Activated CD8-positive, alpha-beta memory T cell treated with anti-CD3 and anti-CD28 coated beads for 36 hours (primary cell): Measurements from ENCODE around the gene CTNNA3. TPM values are rescaled to one million over a fixed set of nuclear protein-coding genes. Genes with fewer than 3 reads are reported as not detected.
"Not testable (repeated sequence)": the region's sequence is repeated elsewhere in the genome, so short reads cannot be mapped to it uniquely, and the experiment has no call there.

ENCODE experiments used
- CTCF ChIA-PET: fragments of 350-600 bp; sonication (Branson Sonifier 250); formaldehyde crosslinking; loops from one replicate; lab custom pipeline; 2021; ENCODE audit warnings: antibody characterized with exemption; lab: Charles Lee
- POLR2A ChIA-PET: fragments of 350-600 bp; sonication (Branson Sonifier 250); formaldehyde crosslinking; loops from one replicate; lab custom pipeline; 2021; ENCODE audit warnings: antibody characterized with exemption; lab: Charles Lee
- total RNA-seq, 2 experiments: library from RNA; stranded (reverse); gene quantifications; one replicate each; pipeline ENCODE4 v1.2.3, GENCODE V29; 2021

The CTNNA3 gene
- total RNA-seq, 2 experiments from 2014 or later: not detected

GRCh38 chr10:67284589-67284988 lies 411.4 kb downstream of the CTNNA3 start:
- ChIA-PET CTCF (no interaction called here), POLR2A (no interaction called here)

DNA sequence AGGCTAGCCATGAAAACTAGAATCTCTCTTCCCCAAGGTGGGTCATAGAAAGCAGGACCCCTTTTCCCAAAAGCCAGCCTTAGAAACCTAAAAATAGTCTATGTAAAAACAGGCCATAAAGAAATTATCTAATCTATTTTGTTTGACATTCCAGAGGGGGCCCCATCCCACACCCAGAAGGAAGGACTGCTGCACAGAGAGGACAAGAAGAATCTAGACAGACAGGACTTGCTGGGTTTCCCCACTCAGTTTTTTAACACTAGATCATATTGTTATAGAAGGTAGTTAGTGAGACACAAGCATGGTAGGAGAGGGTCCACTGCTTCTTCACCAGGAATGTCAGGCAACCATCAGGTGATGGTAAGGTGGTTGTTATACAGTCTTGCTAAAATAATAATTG lies 413.1 kb downstream of the CTNNA3 start:
- ChIA-PET POLR2A (no interaction called here), CTCF (no interaction called here)

- POLR2A ChIA-PET: no interaction called here
Measured at GRCh38 chr10:67280405-67280804, 415.6 kb downstream of the CTNNA3 start.

DNA sequence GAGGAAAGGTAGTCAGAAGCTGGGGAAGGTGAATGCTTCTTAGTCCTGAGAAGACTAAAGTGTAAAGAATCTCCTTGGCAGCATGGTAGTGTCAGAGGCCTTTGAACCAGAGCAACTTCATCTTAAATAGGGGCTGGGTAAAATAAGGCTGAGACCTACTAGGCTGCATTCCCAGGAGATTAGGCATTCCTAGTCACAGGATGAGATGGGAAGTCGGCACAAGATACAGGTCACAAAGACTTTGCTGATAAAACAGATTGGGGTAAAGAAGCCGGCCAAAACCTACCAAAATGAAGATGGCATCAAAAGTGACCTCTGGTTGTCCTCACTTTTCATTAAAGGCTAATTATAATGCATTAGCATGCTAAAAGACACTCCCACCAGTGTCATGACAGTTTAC lies 418.6 kb downstream of the CTNNA3 start:
- ChIA-PET POLR2A (no interaction called here), CTCF (no interaction called here)

More at GRCh38 chr10:67280405-67280804, 415.6 kb downstream of the CTNNA3 start:
- CTCF ChIA-PET: interaction anchor here (0.6 kb wide), 1 partner anchor 94 kb away, joined by 3 read pairs; no protein-coding TSS in a partner anchor

DNA sequence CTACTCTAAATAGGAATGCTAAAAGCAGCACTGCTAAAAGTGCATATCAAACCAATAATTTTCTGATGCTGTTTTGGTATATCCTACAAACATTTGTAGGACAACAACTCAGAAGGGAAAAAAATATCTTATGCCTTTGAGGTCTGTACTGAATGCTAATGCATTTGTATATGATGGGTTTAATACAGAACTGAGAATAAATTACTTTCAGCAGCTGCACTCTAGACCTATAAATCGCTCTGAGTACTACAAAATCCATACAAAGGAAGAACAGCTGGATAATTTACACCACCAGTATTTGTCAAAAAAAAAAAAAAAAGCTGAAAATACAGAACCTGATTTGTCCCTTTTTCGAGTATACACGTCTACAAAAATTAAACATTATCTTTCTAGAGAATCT lies 426.2 kb downstream of the CTNNA3 start:
- ChIA-PET CTCF (no interaction called here), POLR2A (no interaction called here)

DNA sequence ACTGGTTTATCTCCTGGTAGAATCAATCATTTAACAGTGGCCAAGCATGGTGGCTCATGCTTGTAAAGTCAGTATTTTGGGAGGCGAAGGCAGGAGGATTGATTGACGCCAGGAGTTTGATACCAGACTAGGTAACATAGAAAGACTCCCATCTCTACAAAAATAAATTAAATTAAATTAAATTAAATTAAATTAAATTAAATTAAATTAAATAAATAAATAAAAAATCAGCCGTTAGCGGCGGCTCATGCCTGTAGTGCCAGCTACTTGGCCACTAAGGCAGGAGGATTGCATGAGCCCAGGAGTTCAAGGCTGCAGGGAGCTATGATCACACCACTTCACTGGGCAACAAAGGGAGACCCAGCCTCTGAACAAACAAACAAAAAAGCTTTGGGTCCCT lies 427.8 kb downstream of the CTNNA3 start:
- POLR2A ChIA-PET: no interaction called here
- CTCF ChIA-PET: no interaction called here

DNA sequence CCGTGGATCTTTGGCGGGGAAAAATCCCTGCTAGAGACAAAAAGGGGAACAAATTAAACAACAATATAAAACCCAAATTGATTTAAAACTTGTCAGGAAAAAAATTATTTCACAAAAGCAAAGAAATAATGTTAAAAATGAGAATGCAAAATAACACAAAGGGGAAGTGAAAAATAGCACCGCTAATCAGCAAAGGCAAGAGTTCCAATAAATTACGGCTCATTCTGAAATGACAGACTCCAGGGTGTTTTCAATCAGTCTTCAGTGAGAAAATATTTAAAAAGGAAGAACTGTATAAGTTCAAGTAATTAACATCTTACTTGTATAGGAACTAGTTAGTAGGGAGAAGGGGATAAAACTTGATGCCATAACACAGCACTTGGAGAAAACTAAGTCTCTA lies 433.3 kb downstream of the CTNNA3 start:
- POLR2A ChIA-PET: no interaction called here
- CTCF ChIA-PET: no interaction called here

DNA sequence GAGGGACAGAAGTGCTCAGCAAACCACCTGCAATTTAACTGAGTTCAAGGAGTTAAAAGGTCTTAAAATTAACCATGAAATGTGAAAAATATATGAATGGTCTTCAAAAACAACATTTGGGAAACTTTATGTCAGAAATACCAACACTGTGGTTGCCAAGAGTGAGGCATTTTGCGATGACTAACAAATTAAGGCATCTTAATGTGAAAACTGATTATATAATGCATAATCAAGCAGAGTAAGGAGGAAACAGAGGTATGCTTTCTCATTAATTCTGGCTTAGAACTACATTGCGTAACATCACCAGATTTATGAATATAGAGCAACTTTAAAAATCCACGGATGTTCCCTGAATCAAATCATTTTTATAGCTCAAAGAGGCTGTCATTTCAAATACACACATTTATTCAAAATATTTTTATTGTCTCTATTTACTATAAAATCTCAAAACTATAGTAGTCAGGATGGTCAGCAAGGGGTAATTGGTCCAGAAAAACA lies 434.6 kb downstream of the CTNNA3 start:
- ChIA-PET CTCF (no interaction called here), POLR2A (no interaction called here)

DNA sequence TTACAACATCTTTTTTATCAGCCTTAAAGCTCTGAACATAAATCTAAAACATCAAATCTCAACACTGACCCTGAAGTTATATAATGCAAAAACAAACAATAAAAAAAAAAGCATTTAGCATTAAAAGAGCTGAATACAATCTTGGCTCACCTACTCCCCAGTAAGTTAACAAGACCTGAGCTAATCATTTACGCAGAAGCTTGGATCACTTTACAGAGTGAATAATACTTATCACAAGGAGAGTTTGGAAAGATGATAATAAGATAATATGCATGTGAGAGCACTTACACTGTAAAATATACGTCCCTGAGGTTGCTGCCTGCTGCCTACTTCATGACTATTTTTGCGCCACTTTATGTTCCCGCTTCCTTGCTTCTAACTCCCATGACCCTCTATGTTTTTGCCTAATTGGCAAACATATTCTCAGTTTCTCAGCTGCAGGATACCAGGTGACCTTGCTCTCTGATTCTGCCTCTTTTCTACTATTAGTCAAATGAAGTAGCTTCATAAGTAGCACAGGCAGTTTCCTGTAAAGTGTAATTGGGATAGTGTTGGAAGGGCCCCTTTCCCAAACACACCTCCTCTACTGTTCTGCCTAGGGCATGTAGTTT lies 436.6 kb downstream of the CTNNA3 start:
- CTCF ChIA-PET: no interaction called here
- POLR2A ChIA-PET: no interaction called here

GRCh38 chr10:67257427-67258144 lies 438.4 kb downstream of the CTNNA3 start:
- ChIA-PET POLR2A (no interaction called here), CTCF (no interaction called here)

- POLR2A ChIA-PET: no interaction called here
- CTCF ChIA-PET: no interaction called here
Measured at GRCh38 chr10:67257018-67257417, 439.0 kb downstream of the CTNNA3 start.

GRCh38 chr10:67250686-67251085 lies 445.3 kb downstream of the CTNNA3 start:
- CTCF ChIA-PET: no interaction called here
- POLR2A ChIA-PET: no interaction called here

DNA sequence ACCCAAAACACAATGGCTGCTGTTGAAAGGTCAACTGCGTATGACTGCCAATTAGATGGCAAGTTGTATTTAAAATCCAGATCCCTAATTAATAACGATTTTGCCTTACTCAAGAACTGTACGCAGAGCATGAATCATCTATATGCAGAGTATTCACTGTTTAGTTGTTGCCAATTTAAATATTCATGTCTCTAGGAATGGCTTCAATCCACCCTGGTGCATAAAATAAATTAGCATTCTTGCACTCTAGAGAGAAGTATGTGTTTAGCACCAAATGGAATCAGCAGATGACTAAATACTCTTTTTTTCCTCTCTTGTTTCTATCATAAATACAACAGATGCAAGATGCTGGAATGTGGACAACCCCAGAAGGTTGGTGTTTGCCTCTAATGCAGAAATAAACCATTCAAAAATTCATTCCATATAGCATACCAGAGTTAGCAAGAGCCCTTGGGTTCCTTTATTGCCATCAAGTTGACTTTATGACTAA lies 449.9 kb downstream of the CTNNA3 start:
- ChIA-PET POLR2A (no interaction called here), CTCF (no interaction called here)

DNA sequence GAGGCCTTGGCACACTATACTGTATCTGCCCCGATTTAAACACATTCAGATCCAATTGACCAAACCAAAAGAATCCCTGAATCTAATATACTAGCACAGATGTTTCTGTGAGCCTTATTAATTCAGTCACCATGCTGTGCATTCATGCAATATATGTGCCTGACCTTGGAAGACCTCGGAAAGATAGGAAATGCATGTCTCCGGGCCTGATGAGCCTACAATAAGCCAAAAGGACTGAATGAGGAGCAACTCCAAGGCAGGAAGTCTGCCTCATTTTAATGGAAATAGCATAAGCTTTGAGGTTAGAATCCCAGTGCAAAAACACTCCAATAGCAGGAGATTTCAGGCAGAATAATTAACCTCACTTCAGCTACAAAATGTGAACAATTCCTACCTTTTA lies 453.5 kb downstream of the CTNNA3 start:
- CTCF ChIA-PET: no interaction called here
- POLR2A ChIA-PET: no interaction called here

DNA sequence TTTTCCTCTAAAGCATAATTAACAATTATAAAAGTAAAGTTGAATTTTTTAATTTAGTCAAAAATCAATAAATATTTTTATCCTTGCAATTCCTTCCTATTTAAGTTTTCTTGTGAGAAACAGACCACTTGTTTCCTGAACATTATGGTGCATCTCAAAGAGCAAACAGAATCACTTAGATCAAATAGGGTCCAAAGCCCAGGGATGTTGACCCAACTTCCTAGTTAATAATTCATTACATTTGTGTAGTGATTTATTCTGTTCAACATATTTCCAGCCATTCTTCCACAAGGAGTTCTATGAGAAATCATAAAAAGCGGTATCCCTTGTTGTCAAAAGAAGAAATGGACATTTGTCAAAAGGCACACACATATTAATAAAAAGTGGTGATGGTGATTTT lies 454.5 kb downstream of the CTNNA3 start:
- POLR2A ChIA-PET: no interaction called here
- CTCF ChIA-PET: no interaction called here

- ChIA-PET POLR2A (no interaction called here), CTCF (no interaction called here)
Measured at GRCh38 chr10:67239864-67240497, 456.0 kb downstream of the CTNNA3 start.

- POLR2A ChIA-PET, CTCF ChIA-PET: not testable (repeated sequence)
Measured at GRCh38 chr10:67230680-67231500, 465.1 kb downstream of the CTNNA3 start.

- CTCF ChIA-PET: no interaction called here
- POLR2A ChIA-PET: no interaction called here
Measured at GRCh38 chr10:67225226-67225625, 470.8 kb downstream of the CTNNA3 start.

DNA sequence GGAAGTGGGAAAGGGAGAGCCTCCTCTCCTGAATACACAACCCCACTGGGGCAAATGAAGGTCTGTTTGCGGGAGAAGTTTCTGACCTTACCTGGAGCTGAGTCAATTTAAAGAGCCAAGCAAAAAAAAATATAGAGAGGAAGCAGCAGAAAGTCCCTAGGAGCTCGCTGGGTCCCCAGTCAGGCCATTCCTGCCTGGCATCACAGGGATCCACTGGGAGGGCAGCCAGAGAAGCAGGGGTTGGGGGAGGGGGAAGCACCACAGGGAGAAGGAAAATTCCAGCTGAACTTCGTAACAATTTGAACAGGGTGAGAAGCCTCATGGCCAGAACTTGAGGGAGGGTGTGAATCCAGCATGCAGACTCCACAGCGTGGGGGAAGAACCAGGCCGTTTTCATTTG lies 471.4 kb downstream of the CTNNA3 start:
- CTCF ChIA-PET: interaction anchor here (0.6 kb wide), 1 partner anchor 16 kb away, joined by 4 read pairs; no protein-coding TSS in a partner anchor

DNA sequence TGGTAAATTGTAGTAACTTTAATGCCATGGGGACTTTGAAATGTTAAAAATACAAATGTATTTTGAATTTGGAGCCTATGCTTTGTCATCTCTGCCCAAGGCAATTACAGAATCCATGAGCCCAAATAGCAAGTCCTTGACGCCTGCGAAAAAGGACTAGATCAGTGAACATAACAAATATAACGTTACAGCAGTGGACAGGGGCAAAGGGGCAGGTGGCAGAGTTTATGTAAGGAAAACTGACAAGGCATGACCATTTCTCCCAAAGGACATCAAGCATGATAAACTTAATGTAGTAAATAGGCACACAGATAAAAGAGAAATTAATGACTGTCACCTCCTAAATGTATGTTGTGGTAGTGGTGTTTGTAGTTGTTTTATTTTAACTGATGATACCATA lies 473.1 kb downstream of the CTNNA3 start:
- POLR2A ChIA-PET: no interaction called here
- CTCF ChIA-PET: no interaction called here

More for the DNA sequence above, 471.4 kb downstream of the CTNNA3 start:
- POLR2A ChIA-PET: no interaction called here
